22Rv1 (cell line): ENCODE results near the gene GAS6.

Experiments used
- CTCF ChIP-seq: fragments of 450-650 bp; IDR thresholded peaks from 2 replicates; pipeline ENCODE4 v1.5.1; 2017; ENCODE audit warnings: mild to moderate bottlenecking
- ZFX ChIP-seq: fragments of 450-650 bp; IDR thresholded peaks from 2 replicates; pipeline ENCODE4 v1.6.1; 2017; ENCODE audit warnings: antibody characterized with exemption, borderline replicate concordance

- TF ChIP-seq CTCF (no peak), ZFX (no peak)
Observed at GRCh38 chr13:113828282-113828825, 35.5 kb downstream of the GAS6 start.
